GM10847 (cell line): Measurements from ENCODE around the gene RRH.
A peak's percentile ranks its signal among the peaks of the same experiment; 100 is the strongest.

Source experiments
- POLR2A ChIP-seq: IDR thresholded peaks from 2 replicates; pipeline ENCODE4 v1.6.1; 2011; ENCODE audit not compliant: insufficient read length; ENCODE audit errors: extremely low read depth

RRH gene

GRCh38 chr4:109827672-109828071 is at the start of gene RRH:
Gene RRH, plus strand, starts transcription at chr4:109827972. Its CDS starts 56 bp downstream, at chr4:109828028.
- no peak for TF ChIP-seq POLR2A

GRCh38 chr4:109786846-109787245 is 40.9 kb upstream of the RRH start:
- no peak for TF ChIP-seq POLR2A

- no peak for TF ChIP-seq POLR2A
Observed at GRCh38 chr4:109787807-109788206, 40.0 kb upstream of the RRH start.

- TF ChIP-seq POLR2A = no peak
Observed at GRCh38 chr4:109795059-109795458, 32.7 kb upstream of the RRH start.

- TF ChIP-seq POLR2A = no peak
Observed at GRCh38 chr4:109798866-109799265, 28.9 kb upstream of the RRH start.

GRCh38 chr4:109801099-109801789 is 26.5 kb upstream of the RRH start:
- TF ChIP-seq POLR2A = no peak

DNA sequence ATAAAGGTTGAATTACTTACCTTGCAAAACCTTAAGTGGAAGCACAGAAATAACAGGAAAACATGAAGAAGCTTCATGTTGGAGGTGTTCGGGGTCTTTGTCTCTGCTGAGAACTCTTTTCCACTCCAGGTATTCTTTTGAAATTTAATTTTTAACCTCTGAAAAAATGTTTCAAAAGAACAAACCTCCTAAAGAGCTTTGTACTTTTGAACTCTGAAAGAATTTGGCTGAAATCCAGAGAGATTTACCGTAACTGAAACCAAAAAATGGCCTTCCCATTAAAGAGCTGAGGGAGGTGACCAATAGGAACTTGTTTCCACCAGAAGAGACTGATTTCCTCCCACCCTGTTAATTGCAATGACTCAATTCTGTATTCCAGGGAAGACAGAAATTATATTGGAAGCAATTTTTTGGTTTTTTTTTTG is 25.9 kb upstream of the RRH start, which contains the start of gene CFI:
Gene CFI, minus strand, starts transcription at position 105 of the 425 bp plus-strand sequence. Its CDS starts 28 bp downstream, at position 77.
- no peak for TF ChIP-seq POLR2A

GRCh38 chr4:109803924-109804571 is 23.7 kb upstream of the RRH start:
- TF ChIP-seq POLR2A = no peak

GRCh38 chr4:109809655-109810054 is 18.1 kb upstream of the RRH start:
- no peak for TF ChIP-seq POLR2A

DNA sequence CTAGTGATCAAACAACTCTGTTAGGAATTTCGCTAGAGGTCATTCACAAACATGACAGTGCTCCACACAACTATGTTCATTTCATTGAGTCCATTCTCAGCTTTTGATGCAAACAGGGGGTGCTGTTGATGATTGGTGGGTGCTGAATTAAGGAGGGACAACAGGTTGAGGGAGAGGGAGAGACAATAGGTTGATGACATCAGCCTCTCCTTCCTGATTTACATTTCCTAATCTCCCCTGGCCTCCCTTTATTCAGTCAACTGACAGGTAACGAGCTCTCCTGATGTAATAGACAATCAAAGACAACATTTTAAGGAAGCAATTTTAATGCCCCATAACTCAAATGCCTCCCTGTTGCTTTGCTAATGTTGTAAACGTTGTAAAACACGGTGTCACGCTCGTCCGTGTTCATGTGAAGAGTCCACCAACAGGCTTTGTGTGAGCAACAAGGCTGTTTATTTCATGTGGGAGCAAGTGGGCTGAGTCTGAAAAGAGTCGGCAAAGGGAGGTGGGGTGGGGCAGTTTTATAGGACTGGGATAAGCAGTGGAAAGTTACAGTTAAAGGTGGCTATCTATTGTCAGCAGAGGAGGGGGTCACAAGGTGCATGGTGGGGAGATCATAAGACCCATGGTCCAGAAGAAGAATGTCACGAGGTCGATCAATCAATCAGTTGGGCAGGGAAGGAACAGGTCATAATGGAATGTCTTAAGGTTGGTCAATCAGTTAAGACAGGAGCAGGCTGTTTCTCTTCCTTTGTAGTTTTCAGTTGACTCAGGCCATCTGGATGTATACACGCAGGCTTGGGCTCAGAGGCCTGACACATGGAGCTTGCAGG is 17.0 kb upstream of the RRH start:
- no peak for TF ChIP-seq POLR2A

DNA sequence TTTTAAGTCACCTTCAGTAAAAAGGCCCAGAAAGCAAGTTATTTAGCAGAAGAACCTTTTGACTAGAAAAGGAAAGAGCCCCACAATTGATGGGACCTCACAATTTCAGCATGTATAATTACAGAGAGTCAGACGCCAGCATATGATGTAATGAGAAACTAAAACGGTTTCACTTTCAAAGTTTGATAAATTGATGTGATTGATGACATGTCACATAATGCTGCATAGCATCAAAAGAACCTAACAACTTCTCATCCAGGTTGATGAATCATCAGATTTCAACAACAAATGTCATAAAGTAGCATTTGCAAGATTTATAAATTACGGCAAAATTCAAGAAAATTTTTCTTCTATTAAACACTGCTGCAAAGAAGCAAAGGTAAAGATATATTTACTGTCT is 16.1 kb upstream of the RRH start:
- TF ChIP-seq POLR2A = no peak

DNA sequence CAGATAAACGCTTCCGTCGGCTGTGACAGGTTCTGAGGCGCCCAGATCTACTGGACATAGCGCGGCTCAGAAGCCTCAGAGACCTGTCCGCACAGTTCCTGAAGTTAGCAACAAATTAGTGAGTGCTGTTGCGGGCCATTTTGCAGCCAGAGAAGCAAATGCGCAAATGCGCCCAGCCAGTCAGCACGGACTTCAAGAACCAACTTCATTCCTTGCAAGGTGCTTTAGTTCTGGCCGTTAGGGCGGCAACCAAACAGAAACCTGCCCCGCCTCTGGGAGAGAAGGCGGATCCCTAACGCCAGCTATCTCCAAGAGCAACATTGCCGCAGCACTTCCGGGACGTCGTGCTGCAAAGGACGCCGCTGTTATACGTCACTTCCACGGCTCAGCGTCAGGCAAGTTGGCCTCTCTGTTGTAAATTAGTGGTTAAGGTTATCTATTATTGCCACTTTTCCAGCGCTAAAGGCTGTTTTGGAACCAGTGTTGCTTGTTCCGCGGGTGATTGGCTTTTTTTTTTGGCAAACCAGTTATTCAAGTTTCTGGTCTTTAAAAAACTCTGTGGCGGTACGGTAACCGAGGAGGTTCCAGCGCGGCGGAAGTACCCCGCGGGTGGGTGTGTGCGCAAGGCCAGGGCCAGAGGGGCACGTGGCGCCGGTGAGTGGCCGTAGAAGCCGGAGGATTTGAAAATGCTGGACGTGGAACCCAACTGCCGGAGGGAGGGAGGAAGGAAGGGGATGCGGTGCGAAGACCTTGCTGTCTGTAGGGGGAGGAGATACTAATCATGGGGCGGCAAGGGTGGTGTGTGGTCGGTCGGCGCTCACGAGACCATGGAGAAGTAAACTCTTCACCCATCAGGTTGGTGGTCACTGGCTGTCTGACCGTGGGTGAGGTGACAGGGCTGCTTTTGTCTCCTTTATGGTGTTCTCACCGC is 12.4 kb upstream of the RRH start, which contains the start of gene GAR1:
Gene GAR1, plus strand, starts transcription at position 612 of the 931 bp plus-strand sequence. CDS start 403 bp downstream, outside the sequence.
- TF ChIP-seq POLR2A = peak; percentile 35

DNA sequence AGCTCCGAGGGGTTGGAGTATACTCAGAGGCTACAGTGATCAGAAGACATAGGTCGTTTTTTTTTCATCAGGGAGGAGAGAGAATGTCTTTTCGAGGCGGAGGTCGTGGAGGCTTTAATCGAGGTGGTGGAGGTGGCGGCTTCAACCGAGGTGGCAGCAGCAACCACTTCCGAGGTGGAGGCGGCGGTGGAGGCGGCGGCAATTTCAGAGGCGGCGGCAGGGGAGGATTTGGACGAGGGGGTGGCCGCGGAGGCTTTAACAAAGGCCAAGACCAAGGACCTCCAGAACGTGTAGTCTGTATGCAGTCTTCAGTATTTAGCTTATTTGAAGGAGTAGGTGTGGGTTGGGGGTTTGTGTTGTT is 11.7 kb upstream of the RRH start:
- TF ChIP-seq POLR2A = no peak

- no peak for TF ChIP-seq POLR2A
Observed at GRCh38 chr4:109816894-109817293, 10.9 kb upstream of the RRH start.

GRCh38 chr4:109818268-109818667 is 9.5 kb upstream of the RRH start:
- no peak for TF ChIP-seq POLR2A

DNA sequence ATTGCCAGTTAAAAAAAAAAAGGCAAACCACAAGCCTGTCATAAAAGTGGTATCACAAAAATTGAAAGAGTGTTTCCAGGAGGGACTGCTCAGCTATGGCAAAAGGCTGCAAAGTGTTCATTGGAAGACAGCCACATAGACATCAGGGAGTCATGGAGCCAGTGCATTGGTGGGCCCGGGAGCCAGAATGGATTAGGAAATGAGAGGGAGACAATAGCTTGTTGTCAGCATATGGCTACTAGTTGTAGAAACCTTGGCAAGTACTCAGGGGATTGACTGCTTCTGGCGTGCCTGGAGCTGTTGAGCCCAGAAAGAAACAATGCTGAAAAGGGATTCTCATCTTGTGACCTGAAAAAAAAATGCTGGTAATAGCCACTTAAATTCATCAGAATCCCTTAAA is 7.2 kb upstream of the RRH start:
- no peak for TF ChIP-seq POLR2A
